GM19324 (cell line): Measurements from ENCODE around the gene AOPEP.
A peak's percentile ranks its signal among the peaks of the same experiment; 100 is the strongest.
"Not testable (repeated sequence)": the region's sequence is repeated elsewhere in the genome, so short reads cannot be mapped to it uniquely, and the experiment has no call there.

Source experiments
- ATAC-seq: cut with Tn5 transposase; IDR thresholded peaks from one replicate; pipeline ENCODE4 v1.9.1; 2021; ENCODE audit warnings: mild to moderate bottlenecking, moderate library complexity; ENCODE audit not compliant: unreplicated experiment, low FRiP score

The AOPEP gene

DNA sequence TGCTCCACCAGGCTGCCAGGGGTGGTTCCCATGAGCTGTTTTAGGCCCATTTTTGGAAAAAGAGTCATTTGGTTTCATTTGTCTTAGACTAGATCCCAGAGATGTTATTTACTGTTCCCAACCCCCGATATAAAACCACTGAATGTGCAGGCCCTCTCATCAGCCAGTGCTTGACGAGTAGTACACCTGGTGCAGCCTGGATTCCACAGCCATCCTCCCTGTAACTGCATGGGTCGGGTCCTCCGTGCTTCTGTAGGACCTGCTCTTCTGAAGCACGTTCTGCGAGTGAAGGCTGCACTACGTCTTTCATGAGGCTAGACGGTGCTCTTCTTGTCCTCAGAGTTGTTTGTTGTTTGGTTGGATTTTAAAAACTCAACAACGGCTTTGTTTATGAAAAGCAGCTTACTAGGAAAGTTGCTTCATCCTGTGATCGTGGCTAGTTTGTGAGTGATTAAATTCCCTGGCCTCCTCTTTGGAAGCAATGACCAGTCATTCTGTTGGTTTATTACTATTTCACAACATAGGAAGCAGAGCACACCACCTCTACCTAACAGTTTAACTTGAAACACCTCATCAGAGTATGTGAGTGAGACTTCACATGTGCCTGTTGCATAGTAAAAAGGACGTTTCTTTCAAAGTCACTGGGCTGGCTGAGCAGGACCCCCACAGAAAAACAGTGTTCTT is 135.2 kb downstream of the AOPEP start:
- no peak for ATAC-seq

- ATAC-seq, result no peak
These were observed 137.7 kb downstream of the AOPEP start for GRCh38 chr9:94864196-94864595.

- no peak for ATAC-seq
These were observed 138.5 kb downstream of the AOPEP start for GRCh38 chr9:94864862-94865509.

GRCh38 chr9:94865582-94866452 is 139.3 kb downstream of the AOPEP start:
- no peak for ATAC-seq

GRCh38 chr9:94866770-94867169 is 140.3 kb downstream of the AOPEP start:
- no peak for ATAC-seq

GRCh38 chr9:94867281-94867841 is 140.9 kb downstream of the AOPEP start:
- ATAC-seq, result no peak

GRCh38 chr9:94867842-94868312 is 141.4 kb downstream of the AOPEP start:
- no peak for ATAC-seq

DNA sequence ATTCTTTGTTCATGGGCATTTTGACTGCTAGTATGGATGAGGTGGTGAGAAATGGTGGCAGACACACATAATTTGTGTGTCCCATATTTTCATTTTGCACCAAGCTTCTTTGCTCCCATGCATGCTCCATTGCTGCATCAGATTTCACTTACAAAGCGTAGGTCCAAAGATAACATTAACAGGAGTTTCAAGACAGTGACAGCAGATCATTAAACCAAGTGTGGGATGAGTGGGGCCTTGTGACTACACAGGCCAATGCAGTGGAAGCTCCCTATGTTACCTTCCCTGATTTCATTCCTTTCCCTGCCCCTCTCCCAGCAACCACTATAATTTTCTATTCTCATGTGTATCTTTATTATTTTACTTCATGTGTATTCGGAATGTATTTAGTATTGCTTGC is 142.0 kb downstream of the AOPEP start:
- ATAC-seq, result no peak

- no peak for ATAC-seq
These were observed 142.9 kb downstream of the AOPEP start for GRCh38 chr9:94869415-94869843.

DNA sequence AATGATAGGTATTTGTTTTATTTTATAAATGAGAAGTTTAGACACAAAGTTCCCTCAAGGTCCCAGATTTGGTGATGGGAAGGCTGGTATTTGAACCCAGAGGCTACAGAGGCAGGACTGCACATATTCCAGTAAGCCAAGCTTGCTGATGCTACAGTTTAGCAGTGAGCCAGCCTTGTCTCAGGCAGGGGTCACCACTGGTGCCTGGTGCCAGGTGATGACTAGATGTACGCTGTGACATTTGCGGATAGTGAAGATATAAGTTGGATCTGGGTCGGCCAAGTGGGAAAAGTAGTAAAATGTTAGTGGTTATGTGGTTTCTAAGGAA is 143.9 kb downstream of the AOPEP start:
- no peak for ATAC-seq

GRCh38 chr9:94870793-94871558 is 144.5 kb downstream of the AOPEP start:
- no peak for ATAC-seq

DNA sequence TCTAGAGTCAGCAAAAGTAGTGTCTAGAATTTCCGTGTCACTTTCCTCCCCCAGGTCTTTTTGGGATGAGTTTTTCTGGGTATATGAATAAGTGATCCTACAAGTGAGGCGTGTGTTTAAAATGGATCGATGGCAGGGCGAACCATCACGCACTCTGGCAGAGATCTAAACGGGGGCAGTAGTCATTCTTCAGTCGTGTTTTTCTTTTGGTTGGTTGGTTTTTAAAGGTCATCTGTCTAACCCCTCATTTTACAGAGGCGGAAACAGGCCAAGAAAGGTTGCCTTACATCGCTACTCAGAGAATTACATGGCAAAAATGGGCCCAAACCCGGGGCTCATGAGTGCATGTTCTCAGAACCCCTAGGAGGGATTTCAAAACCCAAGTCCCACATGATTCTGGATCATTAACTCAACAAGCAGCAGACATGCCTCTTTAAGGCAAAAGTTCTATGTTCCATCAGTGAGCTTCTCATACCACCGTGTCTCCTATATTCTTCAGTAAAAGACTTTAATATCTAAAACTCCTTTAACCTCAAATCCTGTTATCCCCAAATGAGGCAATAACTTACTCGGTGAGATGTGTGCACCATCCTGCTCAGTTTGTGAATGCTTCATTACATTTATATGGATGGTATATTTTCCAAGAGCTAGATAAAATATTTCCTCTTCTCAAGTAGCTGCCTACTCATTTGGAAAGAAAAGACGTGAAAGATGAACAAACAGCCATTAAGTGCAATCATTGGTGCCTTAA is 145.8 kb downstream of the AOPEP start:
- ATAC-seq, result no peak

- ATAC-seq, result no peak
These were observed 146.5 kb downstream of the AOPEP start for GRCh38 chr9:94872891-94873511.

GRCh38 chr9:94874316-94874715 is 147.8 kb downstream of the AOPEP start:
- no peak for ATAC-seq

DNA sequence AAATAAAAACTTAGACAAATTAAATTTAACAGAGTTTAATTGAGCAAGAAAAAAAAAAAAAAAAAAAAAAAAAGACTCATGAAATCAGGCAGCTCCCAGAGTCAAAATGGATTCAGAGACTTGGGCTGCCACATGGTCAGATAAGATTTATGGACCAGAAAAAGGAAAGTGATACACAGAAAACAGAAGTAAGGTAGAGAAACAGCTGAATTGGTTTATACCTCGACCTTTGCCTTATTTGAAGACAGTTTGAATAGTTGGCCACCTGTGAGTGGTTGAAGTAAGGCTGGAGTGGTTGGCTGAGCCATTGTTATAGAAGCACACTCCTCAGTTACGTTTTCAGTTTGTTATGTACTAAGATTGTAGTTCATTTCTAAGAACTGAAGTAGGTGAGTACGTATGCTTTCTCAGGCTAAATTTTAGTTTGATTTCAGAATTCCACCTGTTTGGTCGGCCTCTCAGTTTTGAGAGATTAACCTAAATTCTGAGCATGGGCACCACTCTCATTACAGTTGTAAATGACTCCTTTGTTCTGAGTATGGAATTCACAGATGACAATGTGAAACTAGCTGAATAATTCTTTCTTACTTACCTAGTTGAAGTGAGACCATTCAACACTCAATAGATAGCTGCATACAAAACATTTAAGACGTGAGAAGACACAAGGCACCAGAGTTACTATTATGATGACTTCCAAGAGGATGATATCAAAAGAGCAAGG is 149.0 kb downstream of the AOPEP start:
- ATAC-seq, result peak; percentile 75

- not testable (repeated sequence) for ATAC-seq
These were observed 152.3 kb downstream of the AOPEP start for GRCh38 chr9:94878804-94879203.

DNA sequence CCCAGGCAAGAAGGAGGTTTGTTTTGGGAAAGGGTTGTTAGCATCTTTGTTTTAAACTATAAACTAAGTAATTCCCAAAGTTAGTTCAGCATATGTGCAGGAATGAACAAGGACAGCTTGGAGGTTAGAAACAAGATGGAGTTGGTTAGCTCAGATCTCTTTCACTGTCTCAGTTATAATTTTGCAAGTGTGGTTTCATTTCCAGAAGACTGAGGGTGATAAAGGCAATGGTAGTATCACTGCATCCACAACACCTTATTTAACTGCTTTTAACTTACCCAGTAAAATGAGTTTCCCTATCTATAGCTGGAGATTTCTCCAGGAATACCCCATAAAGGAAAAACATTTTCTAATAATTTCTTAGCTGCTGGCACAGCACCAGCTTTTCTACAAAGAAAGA is 152.7 kb downstream of the AOPEP start:
- no peak for ATAC-seq

DNA sequence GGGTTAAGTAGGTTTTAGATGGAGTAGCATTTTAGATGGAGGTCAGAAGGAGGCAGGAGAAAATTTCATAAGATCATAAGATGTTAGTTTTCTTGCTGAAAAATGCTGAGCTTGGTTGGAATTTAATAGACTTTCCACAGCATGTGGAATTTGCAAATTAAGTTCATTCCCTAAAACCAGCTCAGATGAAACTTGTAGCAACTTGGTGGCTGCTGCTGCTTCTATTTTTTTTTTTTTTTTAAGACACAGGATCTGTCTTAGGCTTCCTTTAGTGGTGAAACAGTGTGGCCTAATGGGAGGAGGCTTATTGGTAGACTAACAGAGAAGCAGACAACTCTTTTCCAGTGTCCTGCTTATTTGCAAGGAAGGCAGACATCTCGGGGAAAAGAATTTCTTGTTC is 154.5 kb downstream of the AOPEP start:
- no peak for ATAC-seq

- no peak for ATAC-seq
These were observed 155.0 kb downstream of the AOPEP start for GRCh38 chr9:94881454-94881853.
